HG03520 (cell line): Measurements from ENCODE around the gene MRPS22.
"Not testable (repeated sequence)": the region's sequence is repeated elsewhere in the genome, so short reads cannot be mapped to it uniquely, and the experiment has no call there.

Experiments used
- ATAC-seq: cut with Tn5 transposase; IDR thresholded peaks from one replicate; pipeline ENCODE4 v1.9.1; 2021; ENCODE audit warnings: mild to moderate bottlenecking, moderate library complexity; ENCODE audit not compliant: unreplicated experiment

The MRPS22 gene

DNA sequence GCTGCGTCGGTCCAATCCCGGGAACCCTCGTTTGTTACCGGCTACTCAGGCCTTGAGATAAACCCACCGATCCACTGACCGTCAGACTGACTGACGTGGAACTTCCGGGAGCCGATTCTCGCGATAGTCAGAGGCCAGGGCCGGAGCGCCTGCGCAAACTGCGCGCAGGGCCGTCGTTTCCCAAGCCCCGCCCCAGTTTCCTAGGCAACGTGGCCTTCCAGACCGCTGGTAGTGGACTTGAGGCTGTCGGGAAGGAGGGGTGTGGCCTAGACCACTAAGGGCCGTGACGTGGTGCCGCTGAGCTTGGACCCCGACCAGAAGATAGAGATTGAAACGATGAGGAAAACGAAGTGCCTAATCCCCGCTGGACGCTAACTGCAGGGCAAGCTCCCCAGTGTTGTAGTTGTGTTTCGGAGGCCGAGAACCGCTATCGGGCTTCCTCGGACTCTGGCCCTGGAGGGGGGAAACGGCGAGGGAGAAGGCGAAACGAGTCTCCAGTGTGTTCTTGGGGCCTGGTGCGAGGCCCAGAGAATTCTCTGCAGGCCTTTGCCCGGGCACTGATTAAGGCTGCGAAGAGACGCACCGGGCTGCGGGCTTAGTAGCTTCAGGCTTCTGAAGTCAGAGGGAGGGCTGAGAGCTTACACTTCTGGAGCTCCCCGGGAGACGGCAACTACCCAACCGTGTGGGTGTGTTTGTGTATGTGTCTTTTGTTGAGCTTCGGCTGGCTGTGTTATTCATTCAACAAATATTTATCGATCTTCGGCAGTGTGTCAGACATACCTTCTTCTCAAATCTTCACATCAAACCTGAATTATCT is 45.9 kb downstream of the MRPS22 start, which contains the start of gene COPB2:
Gene COPB2 (minus strand): TSS at position 96 of the 817 bp plus-strand sequence. CDS start 97 bp downstream, outside the sequence.
- peak; percentile 97 for ATAC-seq

DNA sequence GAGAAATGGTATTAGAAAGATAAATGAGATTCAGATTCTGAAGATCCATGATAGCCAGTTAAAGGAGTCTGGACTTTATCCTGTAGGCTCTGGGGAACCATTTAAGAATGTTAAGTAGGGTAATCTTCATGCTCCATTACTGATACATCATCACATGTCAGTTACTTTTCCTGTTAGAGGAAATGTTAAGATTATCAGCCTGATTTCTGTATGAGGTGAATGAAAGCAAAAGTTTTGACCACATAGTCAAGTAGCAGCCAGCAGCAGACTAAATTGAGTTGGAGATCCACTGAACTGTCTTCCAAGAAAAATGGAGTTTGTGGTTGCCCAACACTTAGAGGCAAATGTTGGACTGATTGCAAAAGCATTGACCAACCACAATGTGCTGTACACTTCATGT is 50.3 kb downstream of the MRPS22 start:
- ATAC-seq: no peak

DNA sequence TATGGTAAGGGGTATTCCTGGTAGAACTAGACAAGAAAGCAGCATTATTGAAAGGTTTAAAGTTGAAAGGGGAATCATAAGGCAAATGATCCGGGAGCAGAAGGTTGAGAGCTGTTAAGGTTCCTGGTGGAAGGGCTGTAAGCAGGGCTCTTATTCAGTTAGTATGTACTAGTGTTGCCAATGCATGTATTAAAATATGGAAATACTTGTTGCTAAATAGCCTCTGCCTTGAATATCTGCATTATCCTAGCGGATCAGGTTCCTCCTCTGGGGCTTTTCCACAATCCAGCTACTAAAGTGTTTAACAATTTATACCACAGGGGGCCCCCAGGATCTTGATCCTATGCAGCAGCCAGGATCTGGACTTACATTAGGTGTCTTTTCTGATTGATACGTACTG is 52.9 kb downstream of the MRPS22 start:
- ATAC-seq: no peak

DNA sequence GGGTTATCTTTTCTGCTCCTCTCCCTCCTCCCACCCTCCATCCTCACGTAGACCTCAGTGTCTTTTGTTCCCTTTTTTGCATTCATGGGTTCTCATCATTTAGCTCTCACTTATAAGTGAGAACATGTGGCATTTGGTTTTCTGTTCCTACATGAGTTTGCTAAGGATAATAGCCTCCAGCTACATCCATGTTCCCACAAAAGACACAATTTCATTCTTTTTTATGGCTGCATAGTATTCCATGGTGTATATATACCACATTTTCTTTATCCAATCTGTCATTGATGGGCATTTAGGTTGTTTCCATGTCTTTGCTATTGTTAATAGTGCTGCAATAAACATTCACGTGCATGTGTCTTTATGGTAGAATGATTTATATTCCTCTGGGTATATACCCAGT is 57.3 kb downstream of the MRPS22 start:
- ATAC-seq: not testable (repeated sequence)
